ENCODE results near the gene TUBB.
"Not testable (repeated sequence)": the region's sequence is repeated elsewhere in the genome, so short reads cannot be mapped to it uniquely, and the experiment has no call there.

Gene TUBB

DNA sequence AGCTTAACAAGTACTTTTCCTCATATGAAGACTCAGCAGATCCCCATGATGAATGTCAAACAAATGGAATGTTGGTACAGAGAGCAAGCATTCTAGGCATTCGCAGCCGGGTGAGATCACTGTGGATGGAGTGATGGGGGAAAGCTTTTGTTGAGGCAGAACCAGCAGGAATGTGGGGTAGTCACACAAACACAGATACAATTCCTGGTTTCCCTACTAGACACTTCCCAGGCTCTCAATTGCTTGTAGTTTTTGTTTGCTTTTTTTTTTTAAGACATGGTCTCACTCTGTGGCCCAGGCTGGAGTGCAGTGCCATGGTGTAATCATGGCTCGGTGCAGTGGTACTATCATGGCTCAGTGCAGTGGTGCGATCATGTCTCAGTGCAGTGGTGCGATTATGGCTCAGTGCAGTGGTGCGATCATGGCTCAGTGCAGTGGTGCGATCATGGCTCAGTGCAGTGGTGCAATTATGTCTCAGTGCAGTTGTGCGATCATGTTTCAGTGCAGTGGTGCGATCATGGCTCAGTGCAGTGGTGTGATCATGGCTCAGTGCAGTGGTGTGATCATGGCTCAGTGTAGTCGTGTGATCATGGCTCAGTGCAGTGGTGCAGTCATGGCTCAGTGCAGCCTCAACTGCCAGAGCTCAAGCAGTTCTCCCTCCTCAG is 39.6 kb downstream of the TUBB start:
- Mint-ChIP-seq H3K9me3 (no peaks in the 10 kb centered on the region), H3K27ac (no peak overlapping the region)

DNA sequence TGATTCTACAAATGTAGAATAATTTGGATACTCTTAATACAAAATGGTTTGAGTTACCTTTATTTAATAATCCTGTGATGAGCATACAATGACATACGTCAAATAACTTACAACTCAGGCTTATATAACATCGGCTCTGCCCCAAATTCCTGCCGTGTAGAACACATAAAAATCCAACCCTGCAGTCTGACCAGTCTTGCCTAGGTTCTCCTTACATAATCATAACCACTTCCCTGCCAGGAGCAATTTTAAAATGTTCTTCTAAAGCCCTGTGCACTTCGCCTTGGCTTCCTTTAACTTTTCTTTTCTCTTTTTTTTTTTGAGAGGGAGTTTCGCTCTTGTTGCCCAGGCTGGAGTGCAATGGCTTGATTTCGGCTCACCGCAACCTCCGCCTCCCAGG is 40.4 kb downstream of the TUBB start:
- peaks cover 0 to 15% of the 10 kb centered on the region in 2 donors for H3K27me3 Mint-ChIP-seq

More for the DNA sequence above, 39.6 kb downstream of the TUBB start:
- DNase-seq = no peak
- peaks cover 8 to 9% of the 10 kb centered on the region in 2 donors for H3K4me1 Mint-ChIP-seq (ENCODE audit: low read depth in 2 of 2)
- ATAC-seq (replicated peaks) = no peak
- H3K4me3 Mint-ChIP-seq = no peak overlapping the region
- peaks cover 0 to 15% of the 10 kb centered on the region in 2 donors for H3K27me3 Mint-ChIP-seq
- H3K36me3 Mint-ChIP-seq (ENCODE audit: insufficient read depth) = no peaks in the 10 kb centered on the region

DNA sequence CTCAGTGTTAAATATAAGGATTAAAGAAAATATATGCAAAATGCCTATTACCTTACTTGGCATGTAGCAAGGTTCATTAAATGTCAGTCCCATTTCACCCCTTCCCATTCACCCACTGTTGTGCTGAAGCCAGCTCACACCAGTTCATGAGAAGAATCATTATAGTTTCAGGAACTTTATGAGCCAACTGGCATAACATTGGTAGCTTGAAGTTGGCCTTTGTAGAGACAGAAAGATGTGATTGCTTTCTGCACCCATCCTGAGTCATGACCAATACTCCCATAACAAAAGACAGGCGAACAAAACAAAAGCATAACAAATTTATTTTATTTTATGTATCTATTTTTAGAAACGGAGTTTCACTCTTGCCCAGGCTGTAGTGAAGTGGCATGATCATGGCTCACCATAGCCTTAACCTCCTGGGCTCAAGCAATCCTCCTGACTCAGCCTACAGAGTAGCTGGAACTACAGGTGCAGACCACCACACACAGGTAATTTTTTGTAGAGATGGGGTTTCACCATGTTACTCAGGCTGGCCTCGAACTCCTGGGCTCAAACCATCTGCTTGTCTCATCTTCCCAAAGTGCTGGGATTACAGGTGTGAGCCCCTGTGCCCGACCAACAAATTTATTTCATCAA is 41.8 kb downstream of the TUBB start:
- Mint-ChIP-seq H3K27ac (no peak overlapping the region), H3K4me1 (ENCODE audit: low read depth in 2 of 2) (peaks cover 8 to 9% of the 10 kb centered on the region in 2 donors), H3K27me3 (peaks cover 0 to 8% of the 10 kb centered on the region in 2 donors), H3K4me3 (no peak overlapping the region), H3K9me3 (no peaks in the 10 kb centered on the region), H3K36me3 (ENCODE audit: insufficient read depth) (no peaks in the 10 kb centered on the region)
- DNase-seq (no peak), ATAC-seq (replicated peaks) (no peak)

More for the DNA sequence above, 40.4 kb downstream of the TUBB start:
- DNase-seq (no peak), ATAC-seq (replicated peaks) (no peak)
- no peaks in the 10 kb centered on the region for H3K36me3 Mint-ChIP-seq (ENCODE audit: insufficient read depth)
- H3K4me1 Mint-ChIP-seq (ENCODE audit: low read depth in 2 of 2) = peaks cover 8 to 9% of the 10 kb centered on the region in 2 donors
- no peak overlapping the region for H3K27ac Mint-ChIP-seq
- no peak overlapping the region for H3K4me3 Mint-ChIP-seq
- no peaks in the 10 kb centered on the region for H3K9me3 Mint-ChIP-seq

DNA sequence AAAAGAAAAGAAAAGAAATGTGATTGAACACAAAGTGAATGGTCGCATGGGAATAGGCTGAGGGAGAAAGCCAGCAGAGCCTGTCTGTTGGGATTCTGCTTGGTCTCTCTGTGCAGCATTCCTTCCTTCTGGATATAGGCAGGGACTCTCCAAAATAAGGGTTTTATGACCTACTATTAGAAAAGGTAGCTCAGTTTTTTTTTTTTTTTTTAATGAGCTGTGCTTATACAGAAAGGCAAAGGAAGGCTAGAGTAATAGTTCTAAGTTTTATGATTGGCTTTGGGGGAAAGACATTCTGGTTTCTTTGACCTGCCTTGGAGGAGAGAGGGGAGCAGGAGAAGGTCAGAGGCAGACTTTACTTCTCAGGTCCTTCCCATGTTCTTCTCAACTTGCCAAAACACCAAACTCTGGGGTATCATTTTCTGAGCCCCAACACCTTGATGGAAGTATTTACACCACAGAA is 43.0 kb downstream of the TUBB start:
- H3K9me3 Mint-ChIP-seq = no peaks in the 10 kb centered on the region
- H3K27ac Mint-ChIP-seq = no peak overlapping the region
- no peak for ATAC-seq (replicated peaks)
- no peak overlapping the region for H3K4me3 Mint-ChIP-seq
- peaks cover 0 to 8% of the 10 kb centered on the region in 2 donors for H3K27me3 Mint-ChIP-seq
- no peaks in the 10 kb centered on the region for H3K36me3 Mint-ChIP-seq (ENCODE audit: insufficient read depth)
- DNase-seq = no peak
- peaks cover 8 to 9% of the 10 kb centered on the region in 2 donors for H3K4me1 Mint-ChIP-seq (ENCODE audit: low read depth in 2 of 2)

DNA sequence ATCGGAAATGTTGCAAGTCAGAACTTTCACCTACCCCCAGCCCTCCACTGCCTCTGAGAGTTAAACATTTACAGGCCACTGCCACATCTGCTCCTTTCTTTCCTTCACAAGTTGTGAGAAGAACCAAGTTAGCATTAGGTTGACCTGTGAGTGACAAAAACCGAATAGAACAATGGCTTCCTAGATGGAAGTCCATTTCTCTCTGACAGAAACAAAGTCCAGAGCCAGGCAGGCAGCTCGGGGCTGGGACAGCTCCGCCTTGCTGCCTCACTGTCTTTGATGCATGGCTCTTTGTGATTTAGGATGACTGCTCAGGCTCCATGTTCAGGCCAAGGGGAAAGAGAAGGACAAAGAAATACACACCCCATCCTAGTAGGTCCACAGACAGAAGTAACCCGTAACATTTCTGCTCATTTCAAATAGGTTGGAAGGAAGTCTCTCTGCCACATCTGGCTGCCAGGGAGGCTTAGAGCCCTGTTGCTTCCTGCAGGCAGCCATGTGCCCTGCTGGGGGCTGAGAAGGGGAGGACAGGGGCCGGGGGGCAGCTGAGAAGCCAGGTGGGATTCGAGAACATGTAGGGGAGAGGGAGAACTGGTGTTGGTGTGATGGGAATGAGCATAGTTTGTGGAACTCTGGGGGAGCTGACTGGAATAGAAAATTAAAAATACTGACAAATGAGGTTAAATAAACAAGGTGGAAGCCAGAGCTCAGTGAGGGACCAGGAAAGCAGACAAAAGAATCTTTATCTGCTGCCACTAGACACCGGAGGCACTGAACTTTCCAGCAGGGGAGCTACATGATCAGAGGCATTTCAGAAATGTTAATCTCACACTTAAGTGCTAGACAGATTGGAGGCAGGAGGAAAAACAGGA is 43.7 kb downstream of the TUBB start:
- H3K4me1 Mint-ChIP-seq (ENCODE audit: low read depth in 2 of 2) = peaks cover 13 to 14% of the 10 kb centered on the region in 2 donors
- H3K4me3 Mint-ChIP-seq = no peak overlapping the region
- DNase-seq (no peak), ATAC-seq (replicated peaks) (no peak)
- H3K27ac Mint-ChIP-seq = no peak overlapping the region
- H3K9me3 Mint-ChIP-seq = no peaks in the 10 kb centered on the region
- H3K27me3 Mint-ChIP-seq = peaks cover 0 to 8% of the 10 kb centered on the region in 2 donors
- no peaks in the 10 kb centered on the region for H3K36me3 Mint-ChIP-seq (ENCODE audit: insufficient read depth)

DNA sequence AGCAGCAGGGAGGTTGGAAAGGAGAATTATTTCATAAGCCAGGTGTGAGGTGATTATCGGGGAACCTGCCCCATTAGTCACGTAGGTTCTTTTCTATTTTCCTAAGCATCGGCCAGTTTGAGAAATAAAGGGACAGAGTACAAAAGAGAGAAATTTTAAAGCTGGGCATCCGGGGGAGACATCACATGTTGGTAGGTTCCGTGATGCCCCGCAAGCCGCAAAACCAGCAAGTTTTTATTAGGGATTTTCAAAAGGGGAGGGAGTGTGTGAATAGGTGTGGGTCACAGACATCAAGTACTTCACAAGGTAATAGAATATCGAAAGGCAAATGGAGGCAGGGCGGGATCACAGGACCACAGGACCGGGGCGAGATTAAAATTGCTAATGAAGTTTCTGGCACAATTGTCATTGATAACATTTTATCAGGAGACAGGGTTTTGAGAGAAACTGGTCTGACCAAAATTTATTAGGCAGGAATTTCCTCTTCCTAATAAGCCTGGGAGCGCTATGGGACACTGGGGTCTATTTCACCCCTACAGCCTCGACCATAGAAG is 44.4 kb downstream of the TUBB start:
- not testable (repeated sequence) for H3K27ac Mint-ChIP-seq; H3K4me3 Mint-ChIP-seq; H3K27me3 Mint-ChIP-seq; DNase-seq; H3K9me3 Mint-ChIP-seq; H3K36me3 Mint-ChIP-seq (ENCODE audit: insufficient read depth); ATAC-seq (replicated peaks)
- peaks cover 20 to 21% of the 10 kb centered on the region in 2 donors for H3K4me1 Mint-ChIP-seq (ENCODE audit: low read depth in 2 of 2)

DNA sequence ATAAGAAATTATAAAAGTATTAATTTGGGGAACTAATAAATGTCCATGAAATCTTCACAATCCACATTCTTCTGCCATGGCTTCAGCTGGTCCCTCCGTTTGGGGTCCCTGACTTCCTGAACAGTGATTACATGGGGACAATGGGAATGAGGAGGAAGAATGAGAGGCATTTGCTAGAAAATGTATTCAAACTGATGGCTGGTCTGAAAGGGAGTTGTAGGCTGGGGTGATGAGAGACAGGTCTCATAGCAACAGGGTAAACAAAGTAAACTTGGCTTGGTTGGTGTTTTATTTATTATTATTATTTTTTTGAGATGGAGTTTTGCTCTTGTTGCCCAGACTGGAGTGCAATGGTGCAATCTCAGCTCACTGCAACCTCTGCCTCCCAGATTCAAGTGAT is 45.3 kb downstream of the TUBB start:
- not testable (repeated sequence) for ATAC-seq (replicated peaks); H3K36me3 Mint-ChIP-seq (ENCODE audit: insufficient read depth); H3K27ac Mint-ChIP-seq; DNase-seq; H3K27me3 Mint-ChIP-seq; H3K9me3 Mint-ChIP-seq; H3K4me3 Mint-ChIP-seq
- H3K4me1 Mint-ChIP-seq (ENCODE audit: low read depth in 2 of 2) = peaks cover 28% of the 10 kb centered on the region in 2 donors

DNA sequence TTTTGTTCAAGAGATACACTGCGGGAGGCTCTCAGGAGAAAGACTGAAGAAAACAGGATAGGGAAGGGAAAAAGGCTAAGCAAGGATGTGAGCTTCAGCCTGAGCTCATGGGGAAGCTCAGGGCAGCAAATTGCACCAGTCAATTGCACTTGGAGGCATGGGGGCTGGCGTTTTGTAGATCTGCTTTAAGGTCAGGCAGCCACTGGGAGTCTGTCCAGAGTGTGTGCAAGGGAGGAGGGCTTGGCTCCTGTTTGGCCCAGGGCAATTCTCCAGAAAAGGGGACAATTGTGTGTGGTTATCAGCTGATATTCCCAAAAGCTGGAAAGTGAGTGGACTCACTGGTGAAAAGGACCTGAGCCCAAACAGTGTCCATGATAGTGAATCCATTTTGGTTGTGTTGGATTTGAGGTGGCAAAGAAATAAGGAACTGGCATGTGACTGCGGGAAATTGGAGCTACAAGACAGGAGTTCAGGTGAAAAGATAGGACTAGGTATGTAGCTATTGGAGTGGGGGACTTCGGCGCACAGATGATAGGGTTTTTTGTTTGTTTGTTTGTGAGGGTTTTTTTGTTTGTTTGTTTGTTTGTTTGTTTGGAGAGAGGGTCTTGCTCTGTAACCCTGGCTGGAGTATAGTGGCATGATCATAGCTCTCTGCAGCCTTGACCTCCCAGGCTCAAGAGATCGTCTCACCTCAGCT is 46.5 kb downstream of the TUBB start:
- Mint-ChIP-seq H3K27me3 (peaks cover 0 to 8% of the 10 kb centered on the region in 2 donors), H3K4me3 (no peak overlapping the region), H3K9me3 (no peaks in the 10 kb centered on the region), H3K36me3 (ENCODE audit: insufficient read depth) (peaks cover 2% of the 10 kb centered on the region), H3K4me1 (ENCODE audit: low read depth in 2 of 2) (peaks cover 28 to 30% of the 10 kb centered on the region in 2 donors), H3K27ac (peak overlapping the region in 1 of 2 donors; percentile 30)
- DNase-seq (no peak), ATAC-seq (replicated peaks) (no peak)

DNA sequence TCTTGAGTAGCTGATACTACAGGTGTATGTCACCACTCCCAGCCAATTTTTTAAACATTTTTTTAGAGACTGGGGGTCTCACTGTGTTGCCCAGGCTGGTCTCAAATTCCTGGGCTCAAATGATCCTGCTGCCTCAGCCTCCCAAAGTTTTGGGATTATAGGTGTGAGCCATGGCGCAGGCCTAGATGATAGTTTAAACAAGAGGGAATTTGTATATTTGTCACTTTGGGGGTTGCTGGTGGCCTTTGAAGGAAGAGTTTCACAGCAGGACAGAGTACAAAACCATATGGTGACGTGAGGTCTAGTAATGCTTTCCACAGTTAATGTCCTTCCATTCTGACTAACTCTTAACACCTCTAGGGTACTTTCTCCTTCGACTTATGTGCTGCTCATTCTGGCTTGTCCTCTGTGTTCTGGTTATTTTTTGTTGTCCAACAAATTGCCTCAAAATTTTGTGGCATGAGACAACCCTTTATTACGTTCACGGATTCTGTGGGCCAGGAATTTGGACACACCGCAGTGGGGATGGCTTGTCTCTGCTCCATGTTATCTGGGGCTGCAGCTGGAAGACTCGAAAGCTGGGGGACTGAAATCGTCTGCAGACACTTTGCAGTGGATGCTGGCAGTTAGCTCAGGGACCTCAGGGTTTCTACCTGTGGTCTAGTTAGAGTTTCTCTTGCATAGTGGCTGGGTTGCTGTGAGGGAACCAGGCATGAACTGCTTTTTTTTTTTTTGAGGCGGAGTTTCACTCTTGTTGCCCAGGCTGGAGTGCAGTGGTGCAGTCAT is 47.2 kb downstream of the TUBB start:
- Mint-ChIP-seq H3K9me3 (no peaks in the 10 kb centered on the region), H3K4me3 (no peak overlapping the region), H3K27me3 (peaks cover 0 to 8% of the 10 kb centered on the region in 2 donors), H3K36me3 (ENCODE audit: insufficient read depth) (peaks cover 2% of the 10 kb centered on the region), H3K27ac (no peak overlapping the region), H3K4me1 (ENCODE audit: low read depth in 2 of 2) (peaks cover 28 to 30% of the 10 kb centered on the region in 2 donors)
- no peak for DNase-seq
- ATAC-seq (replicated peaks) = no peak

DNA sequence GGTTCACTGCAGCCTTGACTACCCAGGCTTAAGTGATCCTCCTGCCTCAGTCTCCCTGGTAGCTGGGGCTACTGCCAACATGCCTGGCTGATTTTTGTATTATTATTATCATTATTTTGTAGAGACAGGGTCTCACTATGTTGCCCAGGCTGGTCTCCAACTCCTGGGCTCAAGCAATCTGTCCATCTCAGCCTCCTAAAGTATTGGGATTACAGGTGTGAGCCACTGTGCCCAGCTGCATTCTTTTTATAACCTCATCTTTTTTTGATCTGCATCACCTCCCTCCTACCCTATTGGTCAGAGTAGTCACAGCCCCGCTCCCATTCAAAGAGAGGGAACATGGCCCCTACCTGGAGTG is 47.8 kb downstream of the TUBB start:
- Mint-ChIP-seq H3K4me1 (ENCODE audit: low read depth in 2 of 2) (peaks cover 28 to 30% of the 10 kb centered on the region in 2 donors), H3K4me3 (peak overlapping the region in 1 of 2 donors; percentile 39), H3K27me3 (peaks cover 0 to 8% of the 10 kb centered on the region in 2 donors), H3K27ac (peak overlapping the region in 1 of 2 donors; percentile 82), H3K9me3 (no peaks in the 10 kb centered on the region), H3K36me3 (ENCODE audit: insufficient read depth) (peaks cover 2% of the 10 kb centered on the region)
- no peak for DNase-seq
- ATAC-seq (replicated peaks) = no peak

DNA sequence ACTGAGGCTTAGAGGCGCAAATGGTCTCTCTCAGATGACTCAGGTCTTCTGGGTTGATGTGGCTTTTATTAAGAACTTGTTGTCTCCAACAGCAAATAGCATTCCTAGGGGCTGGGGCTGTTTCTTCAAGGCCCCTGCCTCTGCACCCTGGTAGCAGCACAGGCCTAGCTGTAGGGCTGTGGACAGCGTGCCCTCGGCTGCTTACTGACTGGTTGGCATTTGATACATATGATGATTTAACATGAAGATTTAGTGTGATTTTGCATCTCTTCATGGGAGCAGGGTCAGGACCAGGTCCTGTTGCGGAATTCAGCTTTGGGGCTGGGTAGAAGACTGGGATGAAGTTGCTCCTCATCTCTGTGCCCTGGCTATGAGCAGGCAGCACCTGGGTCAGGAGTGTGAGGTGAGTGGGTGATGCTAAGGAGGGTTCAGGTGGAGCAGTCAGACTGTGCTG is 48.5 kb downstream of the TUBB start:
- H3K4me1 Mint-ChIP-seq (ENCODE audit: low read depth in 2 of 2) = peaks cover 27 to 29% of the 10 kb centered on the region in 2 donors

More for the DNA sequence above, 48.5 kb downstream of the TUBB start:
- Mint-ChIP-seq H3K36me3 (ENCODE audit: insufficient read depth) (peaks cover 2% of the 10 kb centered on the region), H3K9me3 (no peaks in the 10 kb centered on the region), H3K4me3 (peak overlapping the region; percentile 60 to 66), H3K27me3 (peaks cover 0 to 3% of the 10 kb centered on the region in 2 donors), H3K27ac (peak overlapping the region; percentile 82 to 85)
- ATAC-seq (replicated peaks) (peak; percentile 47), DNase-seq (no peak)
